ENCODE data around the gene GRAMD2A. TPM values are rescaled to one million over a fixed set of nuclear protein-coding genes. Genes with fewer than 3 reads are reported as not detected.

Gene GRAMD2A
- total RNA-seq, result 1 to 10 TPM; 1.1 to 2.9 (median 2.2) TPM

- Histone ChIP-seq H3K36me3 (peaks cover 0 to 42% (median 21%) of the 10 kb centered on the region in 3 donors), H3K9me3 (no peaks in the 10 kb centered on the region), H3K27me3 (peaks cover 0 to 2% of the 10 kb centered on the region in 2 donors), H3K4me1 (peaks cover 0 to 30% (median 4%) of the 10 kb centered on the region in 4 donors), H3K27ac (peak within 1 kb of the TSS in 3 of 4 donors; percentile 9 to 82 (median 67)), H3K4me3 (peak within 1 kb of the TSS; percentile 40 to 78 (median 46))
- WGBS, 2 donors, result 22 to 31% methylated on average over 24 to 28 of the region's 83 CpGs
- no peak for DNase-seq (ENCODE audit: low spot score in 2 of 2)
- TF ChIP-seq POLR2A (IDR thresholded peaks at IDR 0.05) (no peak), EP300 (IDR thresholded peaks at IDR 0.05) (no peak), CTCF (IDR thresholded peaks at IDR 0.05) (no peak)
Observed at GRCh38 chr15:72197460-72198355, at the start of gene GRAMD2A. GRAMD2A (minus strand) TSS chr15:72197787.

GRCh38 chr15:72242775-72243370, 45.3 kb upstream of the GRAMD2A start:
- H3K27me3 ChIP-seq, result no peaks in the 10 kb centered on the region
- no peaks in the 10 kb centered on the region for H3K9me3 ChIP-seq
- DNase-seq (ENCODE audit: low spot score in 2 of 2), result no peak
- H3K27ac ChIP-seq, result no peak overlapping the region
- H3K4me3 ChIP-seq, result no peak overlapping the region
- peaks cover 0 to 85% (median 6%) of the 10 kb centered on the region in 3 donors for H3K36me3 ChIP-seq
- TF ChIP-seq CTCF (IDR thresholded peaks at IDR 0.05) (no peak), EP300 (IDR thresholded peaks at IDR 0.05) (no peak), POLR2A (IDR thresholded peaks at IDR 0.05) (no peak)
- H3K4me1 ChIP-seq, result peaks cover 0 to 3% (median 1%) of the 10 kb centered on the region in 4 donors
- WGBS, 2 donors, result 52 to 55% methylated on average over 2 of the region's 2 CpGs

GRCh38 chr15:72239652-72240051, 42.1 kb upstream of the GRAMD2A start:
- Histone ChIP-seq H3K4me1 (peaks cover 0 to 19% (median 9%) of the 10 kb centered on the region in 4 donors), H3K4me3 (no peak overlapping the region), H3K9me3 (no peaks in the 10 kb centered on the region), H3K36me3 (peaks cover 0 to 52% (median 3%) of the 10 kb centered on the region in 3 donors), H3K27ac (no peak overlapping the region), H3K27me3 (no peaks in the 10 kb centered on the region)
- DNase-seq (ENCODE audit: low spot score in 2 of 2), result no peak
- TF ChIP-seq EP300 (IDR thresholded peaks at IDR 0.05) (no peak), POLR2A (IDR thresholded peaks at IDR 0.05) (no peak)

- Histone ChIP-seq H3K36me3 (peaks cover 0 to 42% (median 0%) of the 10 kb centered on the region in 3 donors), H3K9me3 (no peaks in the 10 kb centered on the region)
- 97 to 98% methylated on average over 3 of the region's 3 CpGs for WGBS, 2 donors
Observed at GRCh38 chr15:72238586-72238985, 41.0 kb upstream of the GRAMD2A start.

GRCh38 chr15:72237853-72238224, 40.3 kb upstream of the GRAMD2A start:
- H3K9me3 ChIP-seq, result no peaks in the 10 kb centered on the region
- WGBS, 2 donors, result 87 to 100% methylated on average over 1 of the region's 1 CpG
- no peak for DNase-seq (ENCODE audit: low spot score in 2 of 2)
- H3K27ac ChIP-seq, result peak overlapping the region in 3 of 4 donors; percentile 52 to 85 (median 80)
- H3K36me3 ChIP-seq, result peaks cover 0 to 35% (median 0%) of the 10 kb centered on the region in 3 donors
- TF ChIP-seq POLR2A (IDR thresholded peaks at IDR 0.05) (no peak), CTCF (IDR thresholded peaks at IDR 0.05) (no peak), EP300 (IDR thresholded peaks at IDR 0.05) (no peak)
- peaks cover 0 to 21% (median 9%) of the 10 kb centered on the region in 4 donors for H3K4me1 ChIP-seq
- H3K4me3 ChIP-seq, result no peak overlapping the region
- H3K27me3 ChIP-seq, result no peaks in the 10 kb centered on the region

More at GRCh38 chr15:72238586-72238985, 41.0 kb upstream of the GRAMD2A start:
- Histone ChIP-seq H3K4me3 (no peak overlapping the region), H3K27me3 (no peaks in the 10 kb centered on the region), H3K4me1 (peaks cover 0 to 19% (median 9%) of the 10 kb centered on the region in 4 donors), H3K27ac (peak overlapping the region in 1 of 4 donors; percentile 80)
- no peak for DNase-seq (ENCODE audit: low spot score in 2 of 2)
- TF ChIP-seq EP300 (IDR thresholded peaks at IDR 0.05), result no peak
- no peak for TF ChIP-seq POLR2A (IDR thresholded peaks at IDR 0.05)
- no peak for TF ChIP-seq CTCF (IDR thresholded peaks at IDR 0.05)

Measured in tibial nerve (tissue), 4 donors.